GM19372 (cell line): Measurements from ENCODE around the gene FAM180B.
"Not testable (repeated sequence)": the region's sequence is repeated elsewhere in the genome, so short reads cannot be mapped to it uniquely, and the experiment has no call there.

Experiments
- ATAC-seq: cut with Tn5 transposase; IDR thresholded peaks from one replicate; pipeline ENCODE4 v1.9.1; 2021; ENCODE audit warnings: mild to moderate bottlenecking, low read depth, moderate library complexity; ENCODE audit not compliant: unreplicated experiment

FAM180B gene

DNA sequence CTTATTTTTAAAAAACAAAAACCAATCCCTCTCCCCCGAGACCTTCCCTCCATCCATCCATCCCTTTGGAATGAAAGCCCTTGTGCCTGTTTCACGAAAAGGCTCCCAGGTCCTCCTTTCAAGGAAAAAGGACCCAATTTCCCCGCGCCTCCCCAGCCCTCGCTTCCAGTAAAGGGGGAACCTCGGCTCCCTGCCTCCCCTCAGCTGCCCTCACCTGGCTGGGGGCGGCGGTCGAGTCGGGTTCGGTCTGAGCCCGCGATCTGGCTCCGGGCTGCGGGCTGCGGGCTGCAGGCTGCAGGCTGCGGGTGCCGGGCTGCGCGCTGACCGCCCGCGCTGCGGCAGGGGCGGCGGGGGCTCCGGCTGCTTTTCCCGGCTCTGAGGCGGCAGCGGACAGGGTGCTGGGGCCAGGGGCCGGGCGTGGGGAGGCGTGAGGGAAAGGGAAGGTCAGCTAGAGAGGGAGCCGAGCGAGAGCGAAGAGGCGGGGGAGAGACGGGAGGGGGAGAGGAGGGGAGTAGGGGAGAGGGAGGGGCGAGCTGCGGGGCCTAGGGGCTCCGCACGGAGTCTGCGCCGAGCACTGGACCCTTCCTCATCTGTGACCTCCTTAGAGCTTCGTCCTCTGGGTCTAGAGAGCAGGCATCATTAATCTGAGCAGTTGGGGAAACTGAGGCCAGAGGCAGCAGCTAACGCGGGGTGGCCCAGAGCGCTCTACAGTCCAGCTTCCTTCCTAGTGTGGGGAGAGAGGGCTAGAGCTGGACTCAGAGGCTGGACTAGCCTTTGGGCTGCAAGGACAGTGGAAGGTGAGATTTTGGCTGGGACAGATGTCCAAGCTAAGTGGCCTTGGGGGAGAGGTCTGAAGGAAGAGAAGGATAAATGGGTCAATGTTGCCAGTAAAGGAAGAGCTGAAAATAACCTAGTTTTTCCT, 7.7 kb downstream of the FAM180B start, which contains the start of gene C1QTNF4:
C1QTNF4 (minus strand) TSS at position 478 of the 922 bp plus-strand sequence. CDS start 3,601 bp downstream, outside the sequence.
- ATAC-seq: no peak

DNA sequence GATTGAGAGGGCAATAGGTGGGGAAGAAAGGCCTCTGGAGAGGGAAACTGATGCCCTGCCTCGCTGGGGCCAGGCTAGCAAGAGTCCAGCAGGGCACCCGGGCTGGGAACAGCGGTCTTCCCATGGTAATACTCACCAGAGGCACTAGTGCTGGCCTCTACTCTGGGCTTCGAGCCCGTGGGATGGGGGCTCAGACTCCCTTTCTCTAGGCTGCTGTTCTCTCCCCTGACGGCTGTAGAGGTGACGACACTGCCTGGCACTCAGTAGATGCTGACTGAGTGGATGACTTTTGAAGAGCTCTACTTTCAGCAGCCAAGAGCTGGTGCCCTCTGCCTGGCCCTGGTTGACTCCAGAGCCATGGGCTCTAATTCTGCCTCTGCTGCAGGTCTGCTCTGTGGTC, 8.6 kb downstream of the FAM180B start:
- ATAC-seq: no peak

DNA sequence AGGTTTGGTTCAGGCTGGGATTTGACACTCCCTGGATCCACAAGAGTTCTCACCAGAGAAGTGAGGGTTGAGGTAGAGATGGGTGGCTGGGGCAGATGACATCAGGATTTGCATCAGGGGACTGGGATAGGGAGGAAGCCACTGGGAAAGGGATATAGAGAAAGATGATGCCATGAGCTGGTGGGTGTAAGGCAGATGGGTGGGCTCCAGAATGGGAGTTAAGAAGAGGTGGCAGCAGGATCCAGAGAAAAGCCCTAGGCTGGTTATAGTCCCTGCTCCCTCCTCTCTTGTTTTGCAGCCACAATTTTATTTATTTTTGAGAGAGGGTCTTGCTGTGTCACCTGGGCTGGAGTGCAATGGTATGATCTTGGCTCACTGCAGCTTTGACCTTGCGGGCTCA, 9.5 kb downstream of the FAM180B start:
- no peak for ATAC-seq

DNA sequence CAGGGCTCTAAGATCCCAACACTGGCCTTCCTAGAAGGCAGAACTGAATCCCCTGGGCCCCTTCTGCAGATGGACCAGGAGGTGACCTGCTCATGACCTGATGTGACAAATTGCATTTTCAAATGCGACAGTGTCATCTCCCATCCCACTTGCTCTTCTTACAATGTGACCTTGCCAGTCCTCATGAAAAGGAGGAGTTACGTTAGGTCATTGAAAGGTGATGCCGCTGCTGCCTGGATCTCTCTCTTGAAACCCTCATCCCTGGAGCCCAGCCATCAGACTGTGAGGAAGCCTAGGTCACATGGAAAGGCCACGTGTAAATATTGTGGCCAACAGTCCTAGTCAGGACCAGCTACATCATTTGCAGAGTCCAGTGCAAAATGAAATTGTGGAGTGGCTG, 13.4 kb downstream of the FAM180B start:
- ATAC-seq: no peak

DNA sequence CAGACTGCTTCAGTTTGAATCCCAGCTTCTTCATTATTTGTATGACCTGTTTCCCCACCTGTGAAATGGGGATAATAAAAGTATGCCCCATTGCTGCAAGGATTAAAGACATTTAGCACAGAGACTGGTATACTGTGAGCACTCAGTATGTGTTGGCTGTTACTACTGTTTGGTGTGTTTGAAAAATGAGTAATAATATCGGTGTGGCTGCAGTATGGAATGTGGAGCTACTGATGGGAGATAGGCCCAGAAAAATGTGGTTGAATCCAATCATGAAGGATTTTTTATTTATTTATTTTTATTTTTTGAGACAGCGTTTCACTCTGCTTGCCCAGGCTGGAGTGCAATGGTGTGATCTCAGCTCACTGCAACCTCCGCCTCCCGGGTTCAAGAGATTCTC, 16.8 kb downstream of the FAM180B start:
- ATAC-seq: no peak

DNA sequence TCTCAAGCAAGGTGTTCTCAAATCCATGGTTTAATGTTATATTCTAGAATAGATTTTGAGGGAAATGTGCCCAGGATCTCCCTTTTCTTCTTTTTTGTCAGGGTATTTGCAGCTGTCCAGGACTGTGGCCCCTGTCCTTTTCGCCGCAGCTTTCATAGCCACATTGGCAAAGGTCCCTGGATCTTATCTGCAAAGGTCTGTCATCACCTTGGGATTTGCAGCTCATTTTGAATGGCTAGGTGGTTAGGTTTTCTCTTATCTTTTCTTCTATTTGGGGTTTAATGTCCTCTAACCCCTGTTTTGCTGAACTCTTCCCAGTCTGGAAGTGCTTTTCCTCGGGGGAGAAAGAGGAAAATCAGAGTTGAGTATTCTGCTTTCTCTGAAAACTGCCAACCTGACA, 19.4 kb downstream of the FAM180B start:
- ATAC-seq: no peak

DNA sequence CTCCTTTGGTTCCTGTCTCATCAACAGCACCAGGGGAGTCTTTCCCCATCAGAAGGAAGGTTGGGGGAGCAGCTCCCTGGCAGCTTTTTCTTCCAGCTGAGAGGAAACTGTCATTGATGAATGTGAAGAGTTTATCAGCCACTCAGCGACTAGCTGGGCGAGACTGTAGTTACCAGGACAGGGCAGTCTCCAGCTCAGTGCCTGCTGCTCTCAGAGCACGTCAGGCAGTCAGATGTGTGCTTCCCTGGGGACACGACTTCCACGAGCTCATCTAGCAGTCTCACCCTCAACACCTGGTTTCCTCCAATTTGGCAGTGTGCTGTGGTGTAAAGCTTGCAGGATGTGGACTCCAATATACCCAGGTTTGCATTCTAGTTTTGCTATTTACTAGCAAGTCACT, 20.3 kb downstream of the FAM180B start:
- no peak for ATAC-seq

DNA sequence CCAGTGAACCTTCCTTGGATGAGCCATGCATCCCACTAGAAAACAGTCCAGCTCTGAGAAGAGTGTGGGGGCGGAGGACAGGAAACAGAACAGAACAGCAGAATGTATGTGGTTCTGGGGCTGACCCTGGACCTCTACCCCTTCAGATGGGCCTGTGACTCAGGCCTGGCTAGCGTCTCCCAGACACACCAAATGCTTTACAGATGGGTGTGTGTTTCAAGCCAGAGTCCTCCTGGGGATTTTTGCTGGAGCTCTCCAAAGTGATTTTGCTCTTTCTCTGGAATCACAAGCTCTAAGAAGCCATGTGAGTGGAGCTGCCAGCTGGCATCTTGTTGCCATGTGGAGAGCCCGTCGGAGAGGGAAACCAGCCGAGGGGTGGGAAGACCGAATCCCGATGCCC, 20.9 kb downstream of the FAM180B start:
- ATAC-seq: no peak

DNA sequence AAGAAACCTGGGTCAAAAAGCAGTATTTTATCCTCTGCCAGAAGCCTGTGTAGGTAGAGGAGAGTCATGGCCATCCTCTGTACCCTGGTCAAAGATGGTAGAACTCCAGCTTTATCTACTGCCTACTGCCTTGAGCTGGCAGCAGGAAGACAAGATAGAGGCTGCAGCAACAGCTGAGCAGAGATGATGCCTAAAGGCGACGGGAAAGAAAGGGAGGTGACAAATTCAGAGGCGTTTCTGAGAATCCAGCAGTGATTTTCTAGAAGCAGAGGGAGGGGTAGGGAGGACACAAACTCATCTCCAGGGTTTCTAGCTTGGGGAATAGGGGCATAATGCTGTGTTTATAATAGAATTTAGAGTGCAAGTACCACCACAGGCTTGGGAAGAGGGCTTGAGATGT, 23.2 kb downstream of the FAM180B start:
- ATAC-seq: no peak

DNA sequence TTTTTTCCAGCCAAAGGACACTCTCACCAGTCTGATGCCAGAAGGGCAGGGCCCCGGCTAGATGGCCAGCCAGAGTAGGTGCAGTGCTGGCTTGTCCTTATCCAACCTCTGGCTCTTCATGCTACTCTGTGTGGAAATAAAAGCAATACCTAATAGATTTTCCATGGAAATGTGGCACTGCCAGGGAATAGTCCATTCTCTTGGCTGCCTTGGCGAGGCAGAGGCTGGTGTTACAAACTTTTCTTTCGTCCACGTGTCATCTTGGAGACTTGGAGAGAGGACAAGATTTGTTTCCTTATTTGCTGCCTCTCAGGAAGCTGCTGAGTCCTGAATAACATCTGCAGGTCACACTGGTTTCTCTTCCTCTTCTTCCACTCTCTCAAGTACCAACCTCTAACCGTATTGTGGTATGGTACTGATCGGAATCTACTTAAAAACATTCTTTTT, 24.9 kb downstream of the FAM180B start:
- no peak for ATAC-seq

DNA sequence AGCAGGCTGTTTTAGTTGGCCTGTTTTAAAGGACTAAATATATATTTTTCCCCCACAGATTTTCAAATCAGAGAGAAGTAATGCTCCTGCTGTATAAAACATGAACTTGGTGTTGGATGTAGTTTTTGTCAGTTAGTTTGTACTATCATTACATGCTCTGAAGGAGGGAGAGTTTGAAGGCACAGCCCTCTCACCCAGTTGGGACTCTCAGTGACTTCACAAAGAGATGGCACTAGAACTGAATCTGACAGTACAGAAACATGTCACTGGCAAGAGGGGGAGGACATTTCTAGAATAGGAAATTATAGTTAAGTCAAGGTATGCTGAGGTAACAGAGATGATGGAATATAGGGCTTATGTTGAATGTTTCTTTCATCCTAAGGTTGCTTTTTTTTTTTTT, 28.8 kb downstream of the FAM180B start:
- ATAC-seq: no peak

DNA sequence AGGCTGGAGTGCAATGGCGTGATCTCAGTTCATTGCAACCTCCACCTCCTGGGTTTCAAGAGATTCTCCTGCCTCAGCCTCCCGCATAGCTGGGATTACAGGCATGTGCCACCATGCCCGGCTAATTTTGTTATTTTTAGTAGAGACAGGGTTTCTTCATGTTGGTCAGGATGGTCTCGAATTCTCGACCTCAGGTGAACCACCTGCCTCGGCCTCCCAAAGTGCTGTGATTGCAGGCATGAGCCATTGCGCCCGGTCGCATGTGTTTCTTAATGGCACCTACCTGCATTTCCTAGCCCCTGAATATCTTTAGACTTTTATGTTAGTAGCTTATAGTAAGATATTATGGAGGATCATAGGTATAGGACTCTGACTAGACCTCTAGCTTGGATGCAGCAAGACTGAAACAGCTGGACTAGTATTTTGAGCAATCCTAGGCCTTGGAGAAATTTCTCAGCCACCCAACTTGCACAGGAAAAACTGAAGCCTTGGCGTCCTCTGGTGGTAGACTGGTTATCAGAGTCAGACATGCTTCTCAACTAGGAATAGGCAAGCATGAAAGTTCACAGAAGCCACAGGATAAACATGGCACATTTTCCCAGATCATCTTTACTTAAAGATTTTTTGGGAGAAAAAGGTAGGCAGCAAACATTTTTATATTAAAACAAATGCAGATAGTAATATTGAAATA, 30.4 kb downstream of the FAM180B start:
- ATAC-seq: no peak

DNA sequence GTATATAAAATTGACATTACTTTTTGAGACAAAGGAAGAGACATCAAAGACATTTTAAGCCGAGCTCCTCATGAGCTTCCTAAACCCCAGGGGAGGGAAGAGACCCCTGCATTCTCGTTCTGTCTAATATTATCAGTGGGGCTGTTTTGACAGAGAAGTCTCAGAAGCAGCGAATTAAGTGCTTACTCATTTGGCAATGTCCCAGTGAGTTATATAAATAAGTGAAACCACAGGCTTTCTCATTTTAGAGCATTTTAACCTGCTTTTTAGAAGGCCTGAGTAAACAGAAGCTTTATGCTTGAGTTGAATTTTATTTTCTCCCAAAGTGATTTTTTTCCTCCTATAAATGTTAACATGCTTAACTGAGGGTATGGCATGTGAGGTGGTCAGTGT, 30.9 kb downstream of the FAM180B start:
- ATAC-seq: no peak

DNA sequence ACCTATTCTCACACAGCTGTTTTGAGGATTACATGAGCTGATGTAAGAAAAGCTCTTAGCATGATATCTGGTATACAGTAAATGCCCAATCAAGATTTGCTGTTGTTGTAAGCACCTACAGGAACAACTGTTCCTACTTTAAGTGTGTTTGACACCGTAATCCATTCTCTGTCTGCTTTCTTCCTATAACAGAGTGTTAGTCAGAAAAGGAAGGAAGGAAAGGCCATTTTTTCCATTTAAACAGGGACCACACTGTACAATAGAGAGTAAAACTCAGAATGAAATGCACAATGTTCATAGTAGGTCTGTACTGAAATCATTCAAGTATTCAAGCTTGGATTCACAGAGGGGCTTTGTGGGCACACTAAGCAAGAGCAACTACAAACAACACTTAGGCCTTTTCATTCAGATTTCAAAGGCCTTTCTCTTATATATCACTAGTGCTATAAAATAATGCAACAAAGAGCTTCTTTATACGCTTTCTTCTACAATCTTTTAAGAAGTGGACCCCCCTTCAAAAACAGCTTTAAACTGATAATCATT, 34.4 kb downstream of the FAM180B start:
- ATAC-seq: no peak

DNA sequence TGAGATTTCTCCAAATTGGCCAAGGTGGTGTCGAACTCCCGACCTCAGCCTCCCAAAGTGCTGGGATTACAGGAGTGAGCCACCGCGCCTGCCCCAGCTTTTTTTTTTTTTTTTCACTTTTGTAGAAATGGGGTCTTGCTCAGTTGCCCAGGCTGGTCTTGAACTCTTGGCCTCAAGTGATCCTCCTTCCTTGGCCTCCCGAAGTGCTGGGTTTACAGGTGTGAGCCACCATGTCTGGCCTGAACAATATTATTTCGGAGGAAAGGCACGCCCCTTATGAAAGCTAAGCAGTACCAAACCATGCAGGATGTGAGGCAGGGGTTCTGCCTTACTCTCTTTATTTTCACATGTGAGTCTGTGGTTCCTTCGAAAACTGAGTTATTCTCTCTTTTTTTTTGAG, 39.8 kb downstream of the FAM180B start:
- no peak for ATAC-seq

DNA sequence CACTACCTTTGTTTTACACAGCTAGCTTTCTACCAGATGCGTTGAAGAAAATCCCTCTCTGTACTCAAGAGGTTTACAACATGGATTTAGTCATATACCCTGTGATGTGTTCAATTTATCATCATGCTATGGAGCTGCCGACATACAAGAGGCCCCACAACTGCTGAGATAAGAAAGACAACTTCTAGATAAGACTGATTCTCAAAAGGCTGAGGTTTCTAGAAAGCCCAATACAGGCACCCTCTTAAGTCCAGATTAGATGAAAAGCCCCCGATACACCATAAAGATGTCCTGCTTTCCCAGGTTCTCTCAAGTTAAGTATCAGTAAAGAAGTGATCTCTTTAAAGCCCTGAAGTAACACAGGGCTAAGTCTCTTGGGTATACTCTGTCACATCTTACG, 41.5 kb downstream of the FAM180B start:
- ATAC-seq: no peak

DNA sequence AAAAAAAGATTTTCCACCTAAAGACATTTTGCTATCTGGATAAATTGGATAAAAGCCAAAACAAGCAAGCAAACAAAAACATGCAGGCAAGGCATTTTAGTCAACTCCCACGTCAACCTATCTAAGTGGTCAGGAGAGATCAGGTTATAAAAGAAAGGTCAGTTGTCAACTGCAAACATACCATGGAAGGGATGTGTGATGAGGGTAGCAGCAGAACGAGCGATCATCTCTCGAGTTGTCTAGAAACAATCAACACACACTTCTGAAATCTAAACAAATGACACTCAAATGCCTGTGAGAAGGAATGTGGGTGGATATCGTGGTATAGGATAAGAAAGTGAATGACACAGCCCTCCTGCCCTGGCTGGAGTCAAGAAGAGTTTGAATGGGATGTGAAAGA, 45.0 kb downstream of the FAM180B start:
- no peak for ATAC-seq

DNA sequence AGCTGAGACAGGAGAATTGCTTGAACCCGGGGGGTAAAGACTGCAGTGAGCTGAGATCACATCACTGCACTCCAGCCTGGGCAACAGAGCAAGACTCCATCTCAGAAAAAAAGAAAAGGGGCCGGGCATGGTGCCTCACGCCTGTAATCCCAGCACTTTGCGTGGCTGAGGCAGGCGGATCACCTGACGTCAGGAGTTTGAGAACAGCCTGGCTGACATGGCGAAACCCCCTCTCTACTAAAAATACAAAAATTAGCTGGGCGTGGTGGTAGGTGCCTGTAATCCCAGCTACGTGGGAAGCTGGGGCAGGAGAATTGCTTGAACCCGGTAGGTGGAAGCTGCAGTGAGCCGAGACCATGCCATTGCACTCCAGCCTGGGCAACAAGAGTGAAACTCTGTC, 49.9 kb downstream of the FAM180B start:
- ATAC-seq: not testable (repeated sequence)
